ENCODE data around the gene R3HDM2.
"Not testable (repeated sequence)": the region's sequence is repeated elsewhere in the genome, so short reads cannot be mapped to it uniquely, and the experiment has no call there.

The R3HDM2 gene

GRCh38 chr12:57426948-57427347 lies 3.9 kb downstream of the R3HDM2 start:
- not testable (repeated sequence) for DNase-seq (ENCODE audit: low read depth)

GRCh38 chr12:57420482-57420881 lies 10.4 kb downstream of the R3HDM2 start:
- DNase-seq (ENCODE audit: low read depth), result no peak

- no peak for DNase-seq (ENCODE audit: low read depth)
These were observed 11.3 kb downstream of the R3HDM2 start for GRCh38 chr12:57419495-57419894.

- DNase-seq (ENCODE audit: low read depth), result no peak
These were observed 12.6 kb downstream of the R3HDM2 start for GRCh38 chr12:57418255-57418654.

- DNase-seq (ENCODE audit: low read depth), result no peak
These were observed 14.5 kb downstream of the R3HDM2 start for GRCh38 chr12:57416039-57416996.

GRCh38 chr12:57415088-57415487 lies 15.8 kb downstream of the R3HDM2 start:
- no peak for DNase-seq (ENCODE audit: low read depth)

GRCh38 chr12:57414160-57414559 lies 16.7 kb downstream of the R3HDM2 start:
- DNase-seq (ENCODE audit: low read depth), result not testable (repeated sequence)

GRCh38 chr12:57410534-57410933 lies 20.3 kb downstream of the R3HDM2 start:
- no peak for DNase-seq (ENCODE audit: low read depth)

GRCh38 chr12:57404966-57405640 lies 25.7 kb downstream of the R3HDM2 start:
- no peak for DNase-seq (ENCODE audit: low read depth)

- not testable (repeated sequence) for DNase-seq (ENCODE audit: low read depth)
These were observed 28.7 kb downstream of the R3HDM2 start for GRCh38 chr12:57402156-57402555.

- DNase-seq (ENCODE audit: low read depth), result no peak
These were observed 29.7 kb downstream of the R3HDM2 start for GRCh38 chr12:57401165-57401564.

- not testable (repeated sequence) for DNase-seq (ENCODE audit: low read depth)
These were observed 31.0 kb downstream of the R3HDM2 start for GRCh38 chr12:57399718-57400463.

GRCh38 chr12:57397441-57397840 lies 33.4 kb downstream of the R3HDM2 start:
- no peak for DNase-seq (ENCODE audit: low read depth)

GRCh38 chr12:57395121-57395520 lies 35.7 kb downstream of the R3HDM2 start:
- no peak for DNase-seq (ENCODE audit: low read depth)

GRCh38 chr12:57390174-57390573 lies 40.7 kb downstream of the R3HDM2 start:
- no peak for DNase-seq (ENCODE audit: low read depth)

- DNase-seq (ENCODE audit: low read depth), result no peak
These were observed 41.8 kb downstream of the R3HDM2 start for GRCh38 chr12:57389033-57389432.

- no peak for DNase-seq (ENCODE audit: low read depth)
These were observed 42.4 kb downstream of the R3HDM2 start for GRCh38 chr12:57388425-57388824.

GRCh38 chr12:57386187-57386720 lies 44.6 kb downstream of the R3HDM2 start:
- DNase-seq (ENCODE audit: low read depth), result no peak

- DNase-seq (ENCODE audit: low read depth), result no peak
These were observed 45.3 kb downstream of the R3HDM2 start for GRCh38 chr12:57385586-57385985.

- DNase-seq (ENCODE audit: low read depth), result no peak
These were observed 46.4 kb downstream of the R3HDM2 start for GRCh38 chr12:57384478-57384877.

GRCh38 chr12:57381693-57382220 lies 49.1 kb downstream of the R3HDM2 start:
- DNase-seq (ENCODE audit: low read depth), result no peak

GRCh38 chr12:57380300-57380699 lies 50.5 kb downstream of the R3HDM2 start:
- DNase-seq (ENCODE audit: low read depth), result no peak
